GM18870 (cell line): ENCODE measurements around the gene EXOC6B.
"Not testable (repeated sequence)": the region's sequence is repeated elsewhere in the genome, so short reads cannot be mapped to it uniquely, and the experiment has no call there.

Experiments used
- ATAC-seq: cut with Tn5 transposase; IDR thresholded peaks from one replicate; pipeline ENCODE4 v1.9.1; 2021; ENCODE audit warnings: moderate library complexity; ENCODE audit not compliant: unreplicated experiment

Gene EXOC6B

DNA sequence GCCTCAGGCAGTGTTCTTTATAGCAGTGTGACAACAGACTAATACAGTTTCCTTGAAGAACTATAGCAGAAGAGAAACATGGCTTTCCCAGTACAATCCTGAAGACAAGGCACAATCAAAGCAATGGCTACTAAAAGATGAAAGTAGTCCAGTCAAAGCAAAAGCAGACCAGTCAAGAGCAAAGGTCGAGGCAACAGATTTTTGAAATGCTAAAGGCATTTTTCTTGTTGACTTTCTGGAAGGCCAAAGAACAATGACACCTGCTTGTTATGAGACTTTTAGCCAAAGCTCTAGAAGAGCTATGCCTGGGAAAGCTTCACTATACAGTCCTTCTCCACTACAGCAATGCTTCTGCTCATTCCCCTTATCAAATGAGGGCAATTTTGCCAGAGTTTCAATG is 269.9 kb downstream of the EXOC6B start:
- no peak for ATAC-seq

DNA sequence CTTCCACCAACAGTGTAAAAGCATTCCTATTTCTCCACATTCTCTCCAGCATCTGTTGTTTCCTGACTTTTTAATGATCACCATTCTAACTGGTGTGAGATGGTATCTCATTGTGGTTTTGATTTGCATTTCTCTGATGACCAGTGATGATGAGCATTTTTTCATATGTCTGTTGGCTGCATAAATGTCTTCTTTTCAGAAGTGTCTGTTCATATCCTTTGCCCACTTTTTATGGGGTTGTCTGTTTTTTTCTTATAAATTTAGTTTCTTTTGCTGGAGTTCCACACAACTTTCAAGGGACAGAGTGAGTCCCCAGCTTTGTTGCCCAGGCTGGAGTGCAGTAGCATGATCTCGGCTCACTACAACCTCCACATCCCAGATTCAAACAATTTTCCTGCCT is 270.5 kb downstream of the EXOC6B start:
- ATAC-seq: not testable (repeated sequence)

DNA sequence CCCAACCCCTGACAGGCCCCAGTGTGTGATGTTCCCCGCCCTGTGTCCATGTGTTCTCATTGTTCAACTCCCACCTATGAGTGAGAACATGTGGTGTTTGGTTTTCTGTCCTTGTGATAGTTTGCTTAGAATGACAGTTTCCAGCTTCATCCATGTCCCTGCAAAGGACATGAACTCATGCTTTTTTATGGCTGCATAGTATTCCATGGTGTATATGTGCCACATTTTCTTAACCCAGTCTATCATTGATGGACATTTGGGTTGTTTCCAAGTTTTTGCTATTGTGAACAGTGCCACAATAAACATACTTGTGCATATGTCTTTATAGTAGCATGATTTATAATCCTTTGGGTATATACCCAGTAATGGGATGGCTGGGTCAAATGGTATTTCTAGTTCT is 270.9 kb downstream of the EXOC6B start:
- ATAC-seq: not testable (repeated sequence)

DNA sequence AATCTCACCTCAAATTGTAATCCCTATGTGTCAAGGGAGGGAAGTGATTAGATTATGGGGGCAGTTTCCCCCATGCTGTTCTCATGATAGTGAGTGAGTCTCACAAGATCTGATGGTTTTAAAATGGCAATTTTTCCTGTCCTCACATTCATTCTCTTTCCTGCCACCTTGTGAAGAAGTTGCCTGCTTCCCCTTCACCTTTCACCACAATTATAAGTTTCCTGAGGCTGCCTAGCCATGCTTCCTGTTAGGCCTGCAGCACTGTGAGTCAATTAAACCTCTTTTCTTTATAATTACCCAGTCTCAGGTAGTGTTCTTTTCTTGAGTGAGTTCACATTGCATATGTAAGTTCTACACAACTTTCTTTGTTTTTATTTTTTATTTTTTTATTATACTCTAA is 271.5 kb downstream of the EXOC6B start:
- ATAC-seq: no peak

DNA sequence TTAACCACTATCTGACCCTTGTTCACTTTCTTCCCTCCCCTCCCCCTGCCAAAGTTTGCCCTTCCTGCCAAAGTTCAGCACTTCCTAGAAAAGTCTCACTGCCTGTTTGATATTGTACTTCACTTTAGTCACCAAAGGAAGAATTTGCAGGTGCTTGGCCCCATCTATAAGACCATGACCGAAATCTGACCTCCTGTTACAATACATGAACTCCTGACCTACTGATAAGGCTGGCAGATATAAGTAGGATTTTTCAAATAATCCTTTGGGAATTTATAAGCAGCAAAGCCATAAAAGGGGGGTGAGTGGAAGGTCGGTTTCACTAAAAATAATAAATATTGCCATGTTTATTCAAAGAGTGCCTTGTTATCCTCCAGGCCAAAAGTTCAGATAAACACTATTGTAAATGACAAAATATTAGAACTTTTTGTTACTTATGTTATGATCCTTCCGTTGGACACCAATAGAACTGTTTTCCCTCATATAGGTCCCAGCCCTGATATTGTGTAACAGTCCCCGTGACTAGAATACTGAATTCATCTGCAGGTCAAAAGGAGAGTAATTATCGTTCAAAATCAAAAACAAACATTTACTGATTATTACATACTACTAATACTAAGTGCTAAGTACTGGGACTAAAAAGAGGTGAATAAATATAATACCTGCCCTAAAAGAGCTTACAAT is 277.6 kb downstream of the EXOC6B start:
- ATAC-seq: no peak

DNA sequence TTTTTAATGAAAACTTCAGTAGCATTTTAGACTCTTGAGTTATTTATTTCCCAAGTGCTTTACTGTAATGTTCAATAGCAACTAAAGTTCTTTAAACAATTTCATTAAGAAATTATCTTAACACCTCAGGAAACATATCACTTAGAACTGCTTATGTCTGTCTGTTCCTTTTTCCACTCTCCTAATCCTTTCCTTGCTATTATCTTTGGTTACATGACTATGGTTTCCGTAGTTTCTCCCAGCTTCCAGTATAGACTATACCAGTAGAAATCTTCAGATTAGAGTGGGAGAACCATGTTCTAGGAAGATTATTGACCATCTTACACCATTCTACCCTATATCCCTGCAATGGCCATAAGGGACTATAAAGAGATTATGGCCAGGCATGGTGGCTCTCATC is 280.0 kb downstream of the EXOC6B start:
- no peak for ATAC-seq

DNA sequence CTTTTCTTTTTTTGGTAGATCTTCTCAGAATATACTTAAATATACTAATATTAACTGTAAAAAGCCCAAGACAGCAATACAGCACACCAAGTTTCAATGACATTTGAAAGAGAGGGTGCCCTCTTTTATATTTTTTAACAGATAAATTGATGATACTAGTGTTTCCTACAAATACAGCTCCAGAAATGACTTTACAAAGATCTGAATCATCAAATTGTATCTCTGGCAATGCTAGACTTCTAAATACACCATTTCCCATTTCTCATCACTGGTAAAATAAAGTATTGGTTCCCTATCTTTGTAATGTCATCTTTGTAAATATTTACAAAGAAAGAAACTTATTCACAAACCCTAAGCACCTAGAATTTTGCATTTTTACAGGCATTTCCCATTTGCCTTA is 281.3 kb downstream of the EXOC6B start:
- no peak for ATAC-seq

DNA sequence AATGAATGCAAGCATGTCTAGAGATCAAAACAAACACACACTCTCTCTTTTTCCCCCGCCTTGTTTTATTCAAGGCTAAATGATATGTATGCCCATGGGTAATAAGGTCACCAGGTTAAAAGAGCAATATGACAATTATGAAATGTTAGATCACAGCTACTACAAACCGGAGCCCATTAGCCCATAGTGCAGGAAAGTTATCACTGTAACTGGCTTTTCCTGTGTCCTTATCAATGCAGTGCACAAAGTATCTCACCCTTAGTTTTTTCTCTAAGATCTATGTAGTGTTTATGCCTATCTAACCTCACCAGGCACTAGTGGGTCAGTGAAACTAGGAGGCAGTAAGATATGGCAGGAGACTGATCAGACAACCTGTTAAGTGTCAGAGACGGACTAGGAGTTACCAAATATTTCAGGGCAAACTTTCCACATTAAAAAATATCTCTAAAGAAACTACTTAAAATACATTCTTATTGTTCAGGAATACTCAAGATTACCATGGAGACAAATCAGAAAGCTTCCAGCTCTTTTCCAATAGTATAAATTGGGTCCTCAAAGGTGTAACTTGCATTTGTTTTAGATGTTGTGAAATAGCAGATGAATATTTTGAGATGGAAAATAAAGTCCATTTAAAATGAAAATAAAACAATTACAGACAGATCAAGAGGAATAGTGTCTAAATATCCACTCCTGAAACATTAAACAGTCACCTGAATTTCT is 282.2 kb downstream of the EXOC6B start:
- ATAC-seq: no peak

DNA sequence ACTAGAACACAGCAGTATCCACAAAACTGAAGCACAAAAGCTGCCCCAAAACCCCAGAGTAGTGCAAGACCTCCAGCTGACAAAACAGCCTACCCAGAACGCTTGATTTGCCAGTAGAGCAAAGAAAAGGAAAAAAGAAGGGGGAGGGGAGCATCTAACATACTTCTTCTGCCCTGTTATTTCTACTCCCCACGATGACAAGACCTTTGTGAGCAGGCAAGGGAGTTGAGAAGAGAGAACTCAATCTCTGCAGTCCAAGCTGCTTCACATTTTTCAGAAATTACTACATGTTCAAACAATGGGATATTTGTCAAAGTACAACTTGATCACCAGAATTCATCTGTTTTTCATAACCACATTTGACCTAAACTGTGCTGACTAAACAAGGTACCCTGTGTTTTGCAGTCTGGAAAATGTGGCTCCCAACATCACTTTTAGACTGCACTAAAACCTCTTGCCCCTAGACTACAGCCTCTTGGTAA is 286.7 kb downstream of the EXOC6B start:
- ATAC-seq: no peak

DNA sequence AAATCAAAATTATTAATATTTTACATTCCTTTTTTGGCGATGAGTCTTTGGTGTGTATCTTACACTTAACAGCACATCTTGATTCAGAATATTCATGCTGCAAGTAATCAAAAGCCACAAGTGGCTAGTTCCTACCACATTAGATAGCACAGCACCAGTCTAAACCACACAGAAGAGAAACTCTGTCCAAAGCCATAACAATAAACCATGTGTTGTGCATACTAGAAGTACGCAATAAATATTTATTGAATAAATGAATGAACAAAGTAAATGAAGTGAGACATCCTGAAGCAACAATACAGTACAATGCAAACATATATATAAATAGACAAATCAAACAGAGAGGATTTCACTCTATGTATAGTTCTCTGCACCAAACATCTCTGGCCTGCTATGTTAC is 287.3 kb downstream of the EXOC6B start:
- no peak for ATAC-seq

DNA sequence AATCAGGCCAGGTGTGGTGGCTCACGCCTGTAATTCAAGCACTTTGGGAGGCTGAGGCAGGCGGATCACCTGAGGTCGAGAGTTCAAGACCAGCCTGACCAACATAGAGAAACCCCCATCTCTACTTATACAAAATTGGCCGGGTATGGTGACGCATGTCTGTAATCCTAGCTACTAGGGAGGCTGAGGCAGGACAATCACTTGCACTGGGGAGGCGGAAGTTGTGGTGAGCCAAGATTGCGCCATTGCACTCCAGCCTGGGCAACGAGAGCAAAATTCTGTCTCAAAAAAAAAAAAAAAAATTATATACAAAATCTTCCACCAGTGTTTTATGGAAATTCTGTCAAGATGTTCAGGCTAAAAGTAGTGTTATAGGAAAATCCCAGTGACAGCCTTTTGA is 290.2 kb downstream of the EXOC6B start:
- not testable (repeated sequence) for ATAC-seq

DNA sequence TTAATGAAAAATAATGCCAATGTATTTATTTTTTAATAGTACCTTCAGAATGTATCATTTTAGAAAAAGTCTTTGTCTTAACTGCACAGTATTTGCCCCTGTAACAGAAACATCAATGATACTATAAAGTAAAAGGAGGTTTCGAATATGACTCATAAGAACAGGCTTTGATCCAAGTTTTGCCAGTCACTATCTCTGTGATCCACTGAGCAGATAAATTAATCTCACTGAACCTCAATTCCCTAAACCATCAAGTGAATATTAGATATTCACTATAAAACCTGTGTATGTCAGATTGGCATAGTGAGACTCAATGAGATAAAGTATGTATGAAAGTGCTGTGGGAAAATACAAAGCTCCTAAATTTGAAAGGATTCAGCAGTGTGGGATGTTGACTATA is 292.1 kb downstream of the EXOC6B start:
- no peak for ATAC-seq

DNA sequence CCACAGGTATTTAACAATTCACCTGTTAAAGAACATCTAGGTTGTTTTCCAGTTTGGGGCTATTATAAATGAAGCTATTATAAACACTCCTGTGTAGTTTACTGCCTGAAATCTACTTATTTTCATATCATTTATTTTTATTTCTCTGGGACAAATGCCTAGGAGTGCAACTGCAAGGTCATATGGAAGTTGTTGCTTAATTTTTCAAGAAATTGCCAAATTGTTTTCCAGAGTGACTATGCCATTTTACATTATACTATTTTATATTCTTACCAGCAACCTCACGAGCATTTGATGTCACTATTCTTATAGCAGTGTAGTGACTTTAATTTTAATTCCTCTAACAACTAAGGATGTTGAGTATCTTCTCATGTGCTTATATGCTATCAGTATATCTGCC is 298.4 kb downstream of the EXOC6B start:
- ATAC-seq: no peak

DNA sequence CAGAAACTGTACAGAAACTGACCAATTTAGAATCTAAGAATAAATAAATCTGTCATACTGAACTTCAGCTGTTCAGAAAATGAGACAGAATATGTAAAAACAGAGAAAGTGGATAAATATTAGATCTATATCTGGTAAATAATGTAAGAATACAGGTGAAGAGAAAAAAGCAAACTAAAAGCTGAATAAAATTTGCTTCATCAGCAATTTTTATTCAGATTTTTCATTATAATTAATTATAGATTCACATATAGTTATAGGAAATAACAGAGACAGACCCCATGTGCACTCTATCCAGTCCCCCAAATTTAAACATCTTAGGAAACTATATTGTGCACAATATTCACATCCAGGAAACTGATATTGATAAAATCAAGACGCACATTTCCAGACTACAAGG is 299.2 kb downstream of the EXOC6B start:
- ATAC-seq: no peak

DNA sequence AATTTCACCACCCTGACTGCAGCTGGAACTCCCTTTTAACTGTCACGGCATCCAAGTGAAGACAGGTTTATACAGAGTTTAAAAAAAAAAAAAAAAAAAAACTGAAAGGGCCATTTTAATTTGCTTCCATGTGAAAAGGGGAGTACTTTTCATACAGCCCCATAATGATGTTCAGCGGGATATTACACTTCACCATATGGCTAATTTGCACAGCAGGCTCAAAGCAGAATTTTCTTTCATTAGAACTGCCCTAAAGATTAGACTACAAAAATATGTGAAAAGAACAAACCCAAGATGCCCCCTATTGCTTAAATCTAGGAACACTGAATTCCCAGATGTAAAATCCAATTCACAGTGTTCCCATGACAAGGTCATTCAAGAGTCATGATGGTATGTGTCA is 301.8 kb downstream of the EXOC6B start:
- no peak for ATAC-seq

DNA sequence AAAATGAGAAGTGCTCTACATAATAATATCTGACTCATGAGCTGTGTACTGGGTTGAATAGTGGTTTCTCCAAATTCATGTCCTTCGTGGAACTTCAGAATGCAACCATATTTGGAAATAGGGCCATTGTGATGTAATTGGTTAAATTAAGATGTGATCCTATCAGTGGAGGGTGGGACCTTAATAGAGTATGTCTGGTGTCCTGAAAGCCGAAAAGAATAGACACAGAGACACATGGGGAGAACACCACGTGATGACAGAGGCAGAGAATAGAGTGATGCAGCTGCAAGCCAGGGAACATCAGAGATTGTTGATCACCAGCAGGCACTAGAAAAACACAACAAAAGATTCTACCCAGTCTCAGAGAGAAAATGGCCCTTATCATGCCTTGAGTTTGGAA is 310.1 kb downstream of the EXOC6B start:
- no peak for ATAC-seq

DNA sequence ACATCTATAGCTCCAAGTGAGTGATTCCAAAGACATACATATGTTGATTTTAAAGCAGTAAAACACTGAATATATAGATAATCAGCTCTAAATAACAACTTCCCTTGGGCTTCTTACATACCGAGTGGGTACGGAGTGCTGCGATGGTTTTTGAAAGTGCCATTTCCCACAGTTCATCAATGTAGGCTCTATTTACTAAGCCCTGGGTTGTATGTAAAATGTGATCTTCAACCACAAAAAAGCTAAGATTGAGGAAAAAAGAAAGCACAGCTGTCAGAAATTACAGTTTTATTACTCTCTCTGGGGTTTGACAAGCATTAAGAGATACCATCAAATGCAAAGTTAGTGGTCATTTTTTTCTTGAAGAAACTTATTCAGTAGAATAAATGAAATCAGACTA is 312.8 kb downstream of the EXOC6B start:
- ATAC-seq: no peak

DNA sequence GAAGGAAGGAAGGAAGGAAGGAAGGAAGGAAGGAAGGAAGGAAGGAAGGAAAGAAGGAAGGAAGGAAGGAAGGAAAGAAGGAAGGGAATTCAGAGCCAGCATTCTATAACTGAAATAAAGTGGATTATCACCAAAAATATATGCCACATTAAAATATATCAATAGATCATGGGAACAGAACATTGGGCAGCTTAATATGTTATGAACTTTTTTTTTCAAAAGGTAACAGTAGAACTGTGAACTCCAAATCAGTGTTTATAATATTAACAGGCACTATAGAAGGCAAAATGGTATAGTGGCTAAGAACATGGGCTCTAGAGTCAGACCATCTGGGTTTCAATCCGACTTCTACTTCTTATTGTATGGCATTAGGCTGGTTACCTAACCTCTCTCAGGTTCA is 313.5 kb downstream of the EXOC6B start:
- no peak for ATAC-seq

DNA sequence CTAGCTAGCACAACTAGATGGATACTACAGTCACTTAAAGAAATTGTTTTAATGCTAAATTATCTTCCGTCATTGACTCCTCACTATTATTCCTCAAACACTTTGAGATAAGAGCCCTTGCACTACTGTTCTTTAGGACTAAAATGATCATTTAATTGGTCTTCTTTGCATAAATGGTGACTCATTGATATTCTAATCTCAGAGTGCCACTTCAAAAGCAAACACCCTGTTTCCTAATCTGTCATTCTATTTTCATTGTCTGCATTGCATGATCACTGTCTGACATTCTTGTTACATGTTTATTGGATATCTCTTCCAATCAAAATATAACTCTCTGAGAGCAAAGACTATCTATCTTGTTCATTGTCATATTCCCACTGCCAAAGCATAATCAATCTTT is 313.9 kb downstream of the EXOC6B start:
- ATAC-seq: no peak

DNA sequence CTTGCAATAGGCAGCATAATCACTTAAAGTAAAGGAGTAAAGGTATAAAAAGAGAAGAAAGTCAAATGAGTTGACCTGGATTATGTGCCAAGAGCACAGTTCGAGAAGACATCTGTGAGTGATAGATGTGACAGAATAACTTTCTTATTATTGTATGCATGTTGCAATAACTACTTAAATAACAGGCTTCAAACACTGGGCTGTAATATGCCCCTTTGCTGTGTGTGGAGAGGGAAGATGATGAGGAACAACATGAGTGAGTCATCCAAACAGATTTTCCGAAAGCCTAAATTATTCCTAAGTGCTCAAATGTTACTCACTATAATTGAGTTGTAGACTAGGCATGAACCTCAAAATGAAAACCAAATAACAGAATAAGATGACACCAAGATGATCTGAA is 328.1 kb downstream of the EXOC6B start:
- no peak for ATAC-seq

DNA sequence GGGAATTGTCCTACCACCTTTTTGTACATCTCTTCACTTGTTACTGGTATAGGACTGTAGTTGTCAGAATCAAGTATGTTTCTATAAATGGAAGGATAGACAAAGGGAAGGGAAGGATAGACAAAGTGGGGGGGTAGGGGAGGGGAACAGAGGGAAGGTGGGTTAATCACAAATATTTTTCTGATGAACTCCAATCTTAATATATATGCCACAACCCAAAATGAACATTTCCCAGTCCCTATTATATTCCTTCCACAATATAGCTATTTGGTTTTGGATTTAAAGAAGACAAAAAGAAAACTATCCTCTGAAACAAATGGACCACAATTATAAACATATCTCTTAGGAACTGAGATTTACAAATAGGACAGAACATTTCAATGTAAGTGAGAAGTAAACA is 329.4 kb downstream of the EXOC6B start:
- ATAC-seq: no peak

DNA sequence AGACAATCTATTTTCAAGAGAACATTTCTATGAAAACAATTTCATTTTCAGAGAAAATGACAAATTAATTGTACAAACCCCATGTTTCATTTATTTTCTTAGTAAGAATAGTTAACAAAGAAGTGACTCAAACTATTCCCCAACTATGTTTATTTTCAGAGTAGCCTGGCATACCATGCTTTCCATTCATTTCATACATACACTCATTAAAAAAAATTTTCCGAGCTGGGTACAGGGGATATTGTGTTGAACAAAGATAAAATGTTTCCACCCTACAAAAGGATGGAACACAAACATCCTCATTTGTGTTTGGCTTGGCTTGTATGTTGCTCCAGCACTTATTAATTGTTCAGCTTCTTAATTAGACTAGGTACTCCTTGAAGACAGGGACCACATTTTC is 331.4 kb downstream of the EXOC6B start:
- ATAC-seq: no peak

DNA sequence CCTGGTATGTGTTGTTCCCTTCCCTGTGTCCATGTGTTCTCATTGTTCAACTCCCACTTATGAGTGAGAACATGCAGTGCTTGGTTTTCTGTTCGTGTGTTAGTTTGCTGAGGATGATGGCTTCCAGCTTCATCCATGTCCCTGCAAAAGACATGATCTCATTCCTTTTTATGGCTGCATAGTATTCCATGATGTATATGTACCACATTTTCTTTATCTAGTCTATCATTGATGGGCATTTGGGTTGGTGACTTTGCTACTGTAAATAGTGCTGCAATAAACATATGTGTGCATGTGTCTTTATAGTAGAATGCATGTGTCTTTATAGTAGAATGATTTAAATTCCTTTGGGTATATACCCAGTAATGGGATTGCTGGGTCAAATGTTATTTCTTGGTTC is 341.2 kb downstream of the EXOC6B start:
- not testable (repeated sequence) for ATAC-seq
